Left renal cortex interstitium (tissue), 4 donors: ENCODE measurements around the gene FLOT2. TPM values are rescaled to one million over a fixed set of nuclear protein-coding genes. Genes with fewer than 3 reads are reported as not detected.
"Not testable (repeated sequence)": the region's sequence is repeated elsewhere in the genome, so short reads cannot be mapped to it uniquely, and the experiment has no call there.

ENCODE experiments used
- DNase-seq, 4 donors: peaks; one replicate each; pipeline ENCODE4 v3.0.0-alpha.2; 2013; ENCODE audit warnings: low read depth in 4 of 4, low spot score in 2 of 4, missing footprints in 1 of 4
- polyA plus RNA-seq, 4 donors: library from polyadenylated mRNA; unstranded; fragments of 120-200 nt; gene quantifications; one replicate each; pipeline ENCODE4 v1.2.1, GENCODE V29; 2013; ENCODE audit not compliant: insufficient read length in 4 of 4

The FLOT2 gene, protein sequence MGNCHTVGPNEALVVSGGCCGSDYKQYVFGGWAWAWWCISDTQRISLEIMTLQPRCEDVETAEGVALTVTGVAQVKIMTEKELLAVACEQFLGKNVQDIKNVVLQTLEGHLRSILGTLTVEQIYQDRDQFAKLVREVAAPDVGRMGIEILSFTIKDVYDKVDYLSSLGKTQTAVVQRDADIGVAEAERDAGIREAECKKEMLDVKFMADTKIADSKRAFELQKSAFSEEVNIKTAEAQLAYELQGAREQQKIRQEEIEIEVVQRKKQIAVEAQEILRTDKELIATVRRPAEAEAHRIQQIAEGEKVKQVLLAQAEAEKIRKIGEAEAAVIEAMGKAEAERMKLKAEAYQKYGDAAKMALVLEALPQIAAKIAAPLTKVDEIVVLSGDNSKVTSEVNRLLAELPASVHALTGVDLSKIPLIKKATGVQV
- 100 to 1,000 TPM in 2 of 4 donors, 10 to 100 TPM in 2; 84.9 to 107 (median 96.9) TPM for polyA plus RNA-seq

DNA sequence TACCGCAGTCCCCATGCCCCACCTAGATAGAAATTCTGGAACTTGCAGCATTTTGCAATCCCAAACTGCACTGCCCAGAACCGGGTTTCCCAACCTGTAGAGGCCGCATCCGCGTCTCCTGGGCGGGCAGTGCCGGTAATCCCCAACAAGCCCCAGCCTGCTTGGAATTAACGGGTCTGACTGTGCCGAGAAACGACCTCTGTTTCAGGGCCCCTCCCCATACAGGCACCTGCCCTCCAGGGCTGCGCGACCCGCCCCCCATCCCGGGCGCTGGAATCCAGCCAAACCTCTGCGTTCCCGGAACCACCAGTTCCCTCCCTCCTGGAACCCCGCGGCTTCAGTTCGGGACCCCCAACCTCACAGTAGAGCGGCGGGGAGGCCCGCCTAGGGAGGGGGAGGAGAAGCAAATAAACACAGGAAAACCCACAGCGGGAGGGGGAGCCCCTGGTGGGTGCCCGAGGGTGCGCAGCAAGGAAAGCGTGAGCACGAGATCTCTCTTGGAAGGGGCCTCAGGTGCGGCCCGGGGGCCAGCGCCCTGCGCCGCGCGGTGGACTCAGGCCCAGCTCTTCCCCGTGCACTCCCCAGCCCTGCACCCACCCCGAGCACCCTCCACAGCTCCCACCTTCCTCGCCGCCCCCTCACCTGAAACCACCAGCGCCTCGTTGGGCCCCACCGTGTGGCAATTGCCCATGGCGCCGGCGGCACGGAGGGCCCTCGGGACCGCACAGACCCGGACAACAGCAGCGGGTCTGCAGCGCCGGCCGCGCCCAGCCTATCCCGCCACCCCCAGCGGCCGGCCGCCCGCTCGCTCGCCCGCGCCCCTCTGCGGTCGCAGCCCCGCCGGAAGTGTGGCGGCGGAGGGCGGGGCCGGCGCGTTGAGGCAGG lies at the start of gene FLOT2:
Gene FLOT2, minus strand, starts transcription at position 850 of the 885 bp plus-strand sequence. Its CDS starts 159 bp downstream, at position 691.
- peak in 2 of 4 donors; percentile 30 to 53 for DNase-seq

- no peak for DNase-seq
These were observed 48.7 kb upstream of the FLOT2 start for GRCh38 chr17:28946239-28946638.

DNA sequence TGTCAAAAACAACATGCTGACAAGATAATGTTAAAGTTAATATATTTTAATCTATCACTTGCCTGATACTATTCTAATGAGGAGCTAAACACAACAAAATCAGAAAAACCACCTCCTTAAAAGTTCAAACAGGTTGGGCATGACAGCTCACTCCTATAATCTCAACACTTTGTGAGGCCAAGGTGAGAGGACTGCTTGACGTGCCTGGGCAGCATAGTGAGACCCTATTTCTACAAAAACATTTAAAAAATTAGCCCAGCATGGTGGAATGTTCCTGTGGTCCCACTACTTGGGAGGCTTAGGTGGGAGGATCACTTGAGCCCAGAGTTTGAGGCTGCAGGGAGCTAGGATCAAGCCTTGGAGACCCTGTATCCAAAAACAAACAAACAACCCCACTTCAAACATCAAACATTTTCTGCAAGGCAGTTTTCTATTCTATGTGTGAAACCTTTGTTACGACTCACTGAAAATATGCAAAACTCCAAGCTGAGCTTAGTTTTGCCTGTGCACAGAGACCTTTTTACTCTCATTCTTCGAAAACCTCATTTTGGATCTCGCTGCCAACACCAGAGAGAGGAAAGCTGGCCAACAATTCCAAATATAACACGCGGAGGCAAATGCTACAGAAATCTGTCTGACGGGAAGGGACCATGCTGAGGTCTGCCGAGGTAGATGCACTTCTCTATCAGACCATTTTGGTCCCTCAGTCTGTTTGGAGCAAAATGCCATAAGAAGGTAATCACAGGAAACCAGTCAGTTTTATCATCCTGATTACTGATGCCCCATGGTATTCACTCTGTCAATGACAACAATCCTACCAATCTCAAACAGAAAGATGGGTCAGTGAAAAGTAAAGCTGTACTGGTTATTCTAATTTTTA lies 47.6 kb upstream of the FLOT2 start:
- no peak for DNase-seq

DNA sequence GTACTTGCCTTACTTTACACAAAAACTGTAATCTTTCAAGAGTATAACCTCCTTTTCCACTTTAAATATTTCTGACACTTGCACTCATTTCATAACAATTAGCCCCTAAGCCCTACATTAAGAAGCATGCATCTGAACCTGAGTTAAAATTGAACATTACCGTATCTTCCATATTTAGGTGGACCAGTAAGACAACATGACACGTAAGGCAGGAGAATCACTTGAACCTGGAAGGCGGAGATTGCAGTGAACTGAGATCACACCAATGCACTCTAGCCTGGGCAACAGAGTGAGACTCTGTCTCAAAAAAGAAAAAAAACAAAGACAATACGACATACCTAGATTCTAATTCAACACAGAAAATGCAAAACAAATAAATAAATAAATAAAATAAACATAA lies 46.8 kb upstream of the FLOT2 start:
- no peak for DNase-seq

DNA sequence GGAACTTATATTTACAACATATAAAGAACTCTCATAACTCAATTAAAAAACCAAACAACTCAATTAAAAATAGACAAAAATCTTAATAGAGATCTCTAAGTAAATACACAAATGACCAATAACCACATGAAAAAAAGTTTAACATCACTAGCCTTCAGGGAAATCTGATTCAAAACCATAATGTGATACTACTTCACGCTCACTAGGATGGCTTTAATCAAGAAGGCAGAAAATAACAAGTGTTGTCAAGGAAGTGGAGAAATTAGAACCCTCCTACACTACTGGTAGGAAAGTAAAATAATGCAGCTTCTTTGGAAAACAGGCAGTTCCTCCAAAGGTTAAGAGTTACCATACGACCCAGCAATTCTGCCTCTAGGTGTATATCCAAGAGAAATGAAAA lies 45.4 kb upstream of the FLOT2 start:
- no peak for DNase-seq

DNA sequence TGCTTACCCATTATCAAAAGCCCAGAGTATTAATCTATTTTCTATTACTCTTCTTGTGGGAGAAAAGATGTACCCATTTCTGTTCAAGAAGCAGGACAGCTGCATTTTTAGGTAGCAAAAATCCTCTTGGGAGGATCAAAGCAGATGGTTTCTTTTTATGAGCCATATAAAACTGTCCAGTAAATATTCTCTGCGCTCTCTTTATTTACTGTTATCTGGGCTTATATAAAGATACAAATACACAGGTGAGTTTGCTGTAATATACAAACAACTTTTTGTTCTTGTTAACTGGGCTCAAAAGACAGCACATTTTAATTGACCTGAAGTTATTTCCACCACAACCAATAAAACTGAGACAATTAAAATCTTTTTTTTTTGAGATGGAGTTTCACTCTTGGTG lies 43.7 kb upstream of the FLOT2 start:
- DNase-seq, result no peak

- no peak for DNase-seq
These were observed 43.1 kb upstream of the FLOT2 start for GRCh38 chr17:28940675-28941074.

- no peak for DNase-seq
These were observed 42.6 kb upstream of the FLOT2 start for GRCh38 chr17:28940142-28940541.

GRCh38 chr17:28938552-28938951 lies 41.0 kb upstream of the FLOT2 start:
- no peak for DNase-seq

GRCh38 chr17:28937044-28937729 lies 39.7 kb upstream of the FLOT2 start:
- no peak for DNase-seq

GRCh38 chr17:28935744-28936460 lies 38.4 kb upstream of the FLOT2 start:
- no peak for DNase-seq

GRCh38 chr17:28934508-28934907 lies 37.0 kb upstream of the FLOT2 start:
- DNase-seq, result not testable (repeated sequence)

- DNase-seq, result no peak
These were observed 32.3 kb upstream of the FLOT2 start for GRCh38 chr17:28929787-28930186.

- DNase-seq, result no peak
These were observed 30.5 kb upstream of the FLOT2 start for GRCh38 chr17:28928061-28928460.

DNA sequence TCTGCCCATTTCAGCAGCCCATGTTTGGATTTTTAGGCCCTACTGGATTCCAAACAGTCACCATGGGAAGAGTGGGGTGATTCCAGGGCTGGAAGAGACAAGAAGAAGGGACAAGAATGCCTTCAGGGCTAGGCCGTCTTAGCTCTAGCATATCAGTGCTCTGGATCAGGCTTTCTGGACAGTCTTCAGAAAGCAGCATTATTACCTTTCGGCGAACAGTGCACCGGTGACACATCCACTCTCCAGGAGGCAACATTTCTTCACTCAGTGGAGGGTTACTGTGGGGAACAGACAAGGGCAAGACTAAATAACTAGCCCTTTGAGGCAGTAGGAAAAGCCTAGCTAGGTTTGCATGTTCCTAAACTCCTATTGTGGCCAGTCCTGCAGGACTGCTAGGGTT lies 29.3 kb upstream of the FLOT2 start:
- no peak for DNase-seq

DNA sequence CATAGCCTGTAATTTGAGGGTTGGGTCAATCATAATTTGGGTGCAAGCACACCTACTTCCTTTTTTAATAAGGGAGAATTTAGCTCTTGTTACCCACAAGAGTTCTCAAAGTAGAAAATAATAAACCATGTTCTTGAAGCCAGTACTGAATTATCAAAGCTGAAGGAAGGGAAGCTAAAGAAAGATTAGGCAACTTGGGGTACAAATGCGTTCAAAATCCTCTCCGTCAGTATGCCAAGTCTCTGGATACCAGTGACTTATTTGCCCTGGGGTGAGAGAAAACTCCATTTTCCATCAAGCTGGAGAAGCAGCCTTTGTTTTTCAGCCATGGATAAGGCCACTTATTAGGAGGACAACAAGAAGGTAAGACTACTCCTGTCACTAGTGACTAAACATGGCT lies 28.8 kb upstream of the FLOT2 start:
- no peak for DNase-seq

DNA sequence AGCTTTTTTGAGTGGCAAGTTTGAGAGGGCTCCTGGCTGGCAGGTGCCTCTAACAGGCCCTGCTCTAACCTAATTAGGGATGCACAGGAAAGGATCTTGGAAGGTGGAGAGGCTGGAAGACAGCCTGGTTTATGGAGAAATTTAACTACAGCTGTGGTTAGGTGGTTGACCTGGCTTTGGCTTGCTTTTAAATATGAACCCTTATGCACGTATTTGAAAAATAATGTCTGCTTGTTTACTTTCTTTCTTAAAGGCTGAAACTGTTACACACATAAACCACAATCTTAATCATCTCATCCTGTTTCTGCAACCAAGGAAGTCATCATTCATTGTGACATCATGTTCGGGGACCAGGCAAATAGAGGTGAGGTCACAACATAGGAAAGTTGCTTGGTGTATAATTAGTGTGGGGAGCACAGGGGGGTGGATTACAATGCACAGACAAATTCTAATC lies 28.4 kb upstream of the FLOT2 start:
- DNase-seq, result no peak

- no peak for DNase-seq
These were observed 22.7 kb upstream of the FLOT2 start for GRCh38 chr17:28920201-28920600.

GRCh38 chr17:28918295-28918694 lies 20.8 kb upstream of the FLOT2 start:
- DNase-seq, result no peak
